CD4-positive, CD25-positive, alpha-beta regulatory T cell (primary cell): ENCODE results near the gene SRGAP3. TPM values are rescaled to one million over a fixed set of nuclear protein-coding genes. Genes with fewer than 3 reads are reported as not detected.

Experiments
- ATAC-seq, 2 donors: fragments of 150-1000 bp; cut with Tn5 transposase; one replicate each; pipeline ENCODE4 v1.10.0; 2021; ENCODE audit warnings: low read depth in 2 of 2, moderate number of reproducible peaks in 2 of 2, moderate library complexity in 1 of 2
- DNase-seq, 3 donors: peaks; one replicate each; pipeline versions ENCODE4 v3.0.0 to v3.0.0-alpha.2; 2012 to 2022; ENCODE audit warnings: mixed read lengths in 1 of 3
- H3K27ac ChIP-seq: one replicate; pipeline ENCODE4 v1.7.0; 2013; ENCODE audit warnings: mild to moderate bottlenecking, low read length; ENCODE audit not compliant: insufficient read depth, poor library complexity, severe bottlenecking
- H3K27me3 ChIP-seq: one replicate; pipeline ENCODE4 v1.7.0; 2013; ENCODE audit warnings: low read length; ENCODE audit not compliant: control insufficient read depth, insufficient read depth
- H3K36me3 ChIP-seq: one replicate; pipeline ENCODE4 v1.7.0; 2013; ENCODE audit warnings: mild to moderate bottlenecking, low read length, moderate library complexity; ENCODE audit not compliant: control insufficient read depth, insufficient read depth
- H3K4me1 ChIP-seq: 2 replicates; pipeline ENCODE4 v1.7.0; 2013; ENCODE audit warnings: mild to moderate bottlenecking, low read length; ENCODE audit not compliant: insufficient read depth, control insufficient read depth, poor library complexity, severe bottlenecking
- H3K4me3 ChIP-seq: one replicate; pipeline ENCODE4 v1.7.0; 2013; ENCODE audit warnings: low read depth, mild to moderate bottlenecking, low read length, moderate library complexity
- H3K9me3 ChIP-seq, 2 experiments: 1 replicate in 1 of 2; 2 replicates in 1 of 2; pipeline ENCODE4 v1.7.0; 2013; ENCODE audit warnings: low read length in 2 of 2, mild to moderate bottlenecking in 1 of 2, moderate library complexity in 1 of 2; ENCODE audit not compliant: control insufficient read depth in 2 of 2
- H3K27ac Mint-ChIP-seq, 3 donors: one replicate each; pipeline ENCODE4 v1.8.0; 2020 to 2022; ENCODE audit warnings: mild to moderate bottlenecking in 3 of 3, mixed read lengths in 3 of 3, moderate library complexity in 2 of 3
- H3K27me3 Mint-ChIP-seq: one replicate; pipeline ENCODE4 v1.8.0; 2022; ENCODE audit warnings: mild to moderate bottlenecking, mixed read lengths
- H3K36me3 Mint-ChIP-seq: one replicate; pipeline ENCODE4 v1.8.0; 2020; ENCODE audit warnings: mixed read lengths
- H3K4me1 Mint-ChIP-seq, 4 donors: one replicate each; pipeline ENCODE4 v1.8.0; 2020 to 2022; ENCODE audit warnings: mixed read lengths in 4 of 4, mild to moderate bottlenecking in 1 of 4
- H3K4me3 Mint-ChIP-seq, 4 donors: one replicate each; pipeline ENCODE4 v1.8.0; 2020 to 2022; ENCODE audit warnings: mild to moderate bottlenecking in 4 of 4, mixed read lengths in 4 of 4, moderate library complexity in 3 of 4
- H3K9me3 Mint-ChIP-seq, 7 donors: one replicate each; pipeline ENCODE4 v1.8.0; 2020 to 2022; ENCODE audit warnings: mixed read lengths in 7 of 7, mild to moderate bottlenecking in 3 of 7, moderate library complexity in 2 of 7
- polyA plus RNA-seq, 4 donors: library from polyadenylated mRNA; unstranded; fragments of 300-500 nt; fragmentation: Illumina TruSeq; gene quantifications; one replicate each; pipeline ENCODE4 v1.2.3, GENCODE V29; 2021
- total RNA-seq: library from RNA; stranded (reverse); gene quantifications from one replicate; pipeline ENCODE4 v1.2.3, GENCODE V29; 2022

SRGAP3 gene
- total and polyA plus RNA-seq, 5 donors from 2014 or later: 1.8 to 8.1 (median 2.8) TPM

GRCh38 chr3:9110802-9111201, 138.6 kb downstream of the SRGAP3 start:
- Histone ChIP-seq H3K4me1 (no peaks in the 10 kb centered on the region), H3K36me3 (no peaks in the 10 kb centered on the region), H3K27me3 (no peaks in the 10 kb centered on the region), H3K4me3 (no peak overlapping the region), H3K27ac (no peak overlapping the region), H3K9me3 (no peaks in the 10 kb centered on the region)
- no peak for DNase-seq
- Mint-ChIP-seq H3K4me1 (peaks cover 0 to 4% (median 0%) of the 10 kb centered on the region in 4 donors), H3K27ac (peak overlapping the region in 1 of 3 donors; percentile 51), H3K36me3 (peaks cover 3% of the 10 kb centered on the region), H3K4me3 (no peak overlapping the region), H3K27me3 (no peaks in the 10 kb centered on the region), H3K9me3 (no peaks in the 10 kb centered on the region)
- ATAC-seq: no peak

- H3K27ac ChIP-seq: no peak overlapping the region
- ATAC-seq: no peak
- no peak overlapping the region for H3K4me3 ChIP-seq
- no peaks in the 10 kb centered on the region for H3K9me3 Mint-ChIP-seq
- H3K4me3 Mint-ChIP-seq: no peak overlapping the region
- peaks cover 0 to under 1% (median 0%) of the 10 kb centered on the region in 4 donors for H3K4me1 Mint-ChIP-seq
- H3K27me3 ChIP-seq: no peaks in the 10 kb centered on the region
- peaks cover 3% of the 10 kb centered on the region for H3K36me3 Mint-ChIP-seq
- H3K4me1 ChIP-seq: no peaks in the 10 kb centered on the region
- no peaks in the 10 kb centered on the region for H3K27me3 Mint-ChIP-seq
- no peak for DNase-seq
- no peak overlapping the region for H3K27ac Mint-ChIP-seq
- H3K36me3 ChIP-seq: no peaks in the 10 kb centered on the region
- no peaks in the 10 kb centered on the region for H3K9me3 ChIP-seq
Measured at GRCh38 chr3:9110316-9110715, 139.1 kb downstream of the SRGAP3 start.

GRCh38 chr3:9109568-9109914, 139.9 kb downstream of the SRGAP3 start:
- Histone ChIP-seq H3K27ac (no peak overlapping the region), H3K27me3 (no peaks in the 10 kb centered on the region), H3K36me3 (no peaks in the 10 kb centered on the region), H3K9me3 (no peaks in the 10 kb centered on the region), H3K4me1 (no peaks in the 10 kb centered on the region), H3K4me3 (no peak overlapping the region)
- no peaks in the 10 kb centered on the region for H3K27me3 Mint-ChIP-seq
- peak overlapping the region in 1 of 4 donors; percentile 45 for H3K4me3 Mint-ChIP-seq
- no peak overlapping the region for H3K27ac Mint-ChIP-seq
- DNase-seq (no peak), ATAC-seq (no peak)
- no peaks in the 10 kb centered on the region for H3K4me1 Mint-ChIP-seq
- H3K9me3 Mint-ChIP-seq: no peaks in the 10 kb centered on the region
- H3K36me3 Mint-ChIP-seq: peaks cover 3% of the 10 kb centered on the region

GRCh38 chr3:9108876-9109567, 140.4 kb downstream of the SRGAP3 start:
- H3K27ac Mint-ChIP-seq: no peak overlapping the region
- no peak for DNase-seq
- no peak for ATAC-seq
- no peaks in the 10 kb centered on the region for H3K9me3 ChIP-seq
- H3K27me3 ChIP-seq: no peaks in the 10 kb centered on the region
- H3K27me3 Mint-ChIP-seq: no peaks in the 10 kb centered on the region
- no peak overlapping the region for H3K4me3 ChIP-seq
- H3K36me3 ChIP-seq: no peaks in the 10 kb centered on the region
- H3K4me1 Mint-ChIP-seq: no peaks in the 10 kb centered on the region
- no peaks in the 10 kb centered on the region for H3K9me3 Mint-ChIP-seq
- no peak overlapping the region for H3K27ac ChIP-seq
- H3K36me3 Mint-ChIP-seq: peaks cover 3% of the 10 kb centered on the region
- no peak overlapping the region for H3K4me3 Mint-ChIP-seq
- no peaks in the 10 kb centered on the region for H3K4me1 ChIP-seq

- Histone ChIP-seq H3K27ac (no peak overlapping the region), H3K9me3 (no peaks in the 10 kb centered on the region), H3K36me3 (no peaks in the 10 kb centered on the region), H3K27me3 (no peaks in the 10 kb centered on the region), H3K4me1 (no peaks in the 10 kb centered on the region), H3K4me3 (no peak overlapping the region)
- Mint-ChIP-seq H3K4me1 (no peaks in the 10 kb centered on the region), H3K27me3 (no peaks in the 10 kb centered on the region), H3K4me3 (no peak overlapping the region), H3K36me3 (peaks cover 9% of the 10 kb centered on the region), H3K9me3 (peaks cover 0 to 3% (median 0%) of the 10 kb centered on the region in 7 donors), H3K27ac (no peak overlapping the region)
- DNase-seq: no peak
- ATAC-seq: no peak
Measured at GRCh38 chr3:9107738-9108137, 141.7 kb downstream of the SRGAP3 start.

- no peaks in the 10 kb centered on the region for H3K27me3 Mint-ChIP-seq
- Histone ChIP-seq H3K4me3 (no peak overlapping the region), H3K4me1 (no peaks in the 10 kb centered on the region), H3K27me3 (no peaks in the 10 kb centered on the region), H3K36me3 (no peaks in the 10 kb centered on the region), H3K9me3 (no peaks in the 10 kb centered on the region), H3K27ac (no peak overlapping the region)
- no peak overlapping the region for H3K4me3 Mint-ChIP-seq
- peaks cover 7% of the 10 kb centered on the region for H3K36me3 Mint-ChIP-seq
- no peaks in the 10 kb centered on the region for H3K4me1 Mint-ChIP-seq
- peaks cover 0 to 3% (median 0%) of the 10 kb centered on the region in 7 donors for H3K9me3 Mint-ChIP-seq
- H3K27ac Mint-ChIP-seq: no peak overlapping the region
- DNase-seq (no peak), ATAC-seq (no peak)
Measured at GRCh38 chr3:9105421-9105820, 144.0 kb downstream of the SRGAP3 start.

- Mint-ChIP-seq H3K27me3 (no peaks in the 10 kb centered on the region), H3K9me3 (peaks cover 0 to 3% (median 0%) of the 10 kb centered on the region in 7 donors), H3K36me3 (peaks cover 11% of the 10 kb centered on the region), H3K4me1 (peaks cover 0 to 1% (median 0%) of the 10 kb centered on the region in 4 donors), H3K4me3 (no peak overlapping the region), H3K27ac (no peak overlapping the region)
- no peaks in the 10 kb centered on the region for H3K9me3 ChIP-seq
- ATAC-seq: no peak
- no peak for DNase-seq
- H3K4me1 ChIP-seq: no peaks in the 10 kb centered on the region
- H3K27ac ChIP-seq: no peak overlapping the region
- H3K36me3 ChIP-seq: no peaks in the 10 kb centered on the region
- H3K27me3 ChIP-seq: no peaks in the 10 kb centered on the region
- no peak overlapping the region for H3K4me3 ChIP-seq
Measured at GRCh38 chr3:9104121-9104520, 145.3 kb downstream of the SRGAP3 start.

- ATAC-seq (no peak), DNase-seq (no peak)
- Histone ChIP-seq H3K4me3 (no peak overlapping the region), H3K27me3 (no peaks in the 10 kb centered on the region), H3K4me1 (no peaks in the 10 kb centered on the region), H3K36me3 (no peaks in the 10 kb centered on the region), H3K9me3 (no peaks in the 10 kb centered on the region), H3K27ac (no peak overlapping the region)
- H3K9me3 Mint-ChIP-seq: peaks cover 0 to 3% (median 0%) of the 10 kb centered on the region in 7 donors
- no peaks in the 10 kb centered on the region for H3K27me3 Mint-ChIP-seq
- H3K4me1 Mint-ChIP-seq: peaks cover 0 to 1% (median 0%) of the 10 kb centered on the region in 4 donors
- H3K36me3 Mint-ChIP-seq: peaks cover 13% of the 10 kb centered on the region
- H3K4me3 Mint-ChIP-seq: no peak overlapping the region
- H3K27ac Mint-ChIP-seq: no peak overlapping the region
Measured at GRCh38 chr3:9102240-9102981, 147.0 kb downstream of the SRGAP3 start.
